HepG2 (cell line): Measurements from ENCODE around the gene TMEM258. TPM values are rescaled to one million over a fixed set of nuclear protein-coding genes. Genes with fewer than 3 reads are reported as not detected.

Experiments used
- CBX1 ChIP-seq: IDR thresholded peaks from one replicate; pipeline ENCODE4 v1.6.1; 2016; ENCODE audit warnings: antibody characterized with exemption, low read depth
- HOXD1 ChIP-seq: sonication (generic); formaldehyde crosslinking; IDR thresholded peaks from 2 replicates; pipeline ENCODE4 v1.5.0; 2020; ENCODE audit warnings: missing genetic modification reagents
- NBN ChIP-seq: fragments of 450-650 bp; conservative IDR thresholded peaks from 2 replicates; pipeline ENCODE4 v1.6.1; 2017
- SALL2 ChIP-seq: sonication (generic); formaldehyde crosslinking; IDR thresholded peaks from 2 replicates; pipeline ENCODE4 v1.8.1; 2023; ENCODE audit warnings: mild to moderate bottlenecking, missing genetic modification reagents, inconsistent platforms
- SP1 ChIP-seq, 2 experiments: fragments of 450-650 bp in 1 of 2; sonication (generic) in 1 of 2; formaldehyde crosslinking in 1 of 2; IDR thresholded peaks; 2 replicates each; pipeline versions ENCODE4 v1.4.0 to v1.6.1; 2016 to 2020; ENCODE audit warnings: missing genetic modification reagents in 1 of 2
- TEAD2 ChIP-seq: sonication (generic); formaldehyde crosslinking; IDR thresholded peaks from 2 replicates; pipeline ENCODE4 v1.9.0; 2021; ENCODE audit warnings: missing genetic modification reagents
- ZFX ChIP-seq: sonication (generic); formaldehyde crosslinking; IDR thresholded peaks from 2 replicates; pipeline ENCODE4 v1.4.0; 2020; ENCODE audit warnings: mild to moderate bottlenecking, low read depth, missing genetic modification reagents, moderate library complexity
- ZNF260 ChIP-seq: sonication (generic); formaldehyde crosslinking; IDR thresholded peaks from 2 replicates; pipeline ENCODE4 v1.4.0; 2020; ENCODE audit warnings: missing genetic modification reagents, low read depth, mild to moderate bottlenecking, borderline replicate concordance
- ZNF850 ChIP-seq: sonication (generic); formaldehyde crosslinking; conservative IDR thresholded peaks from 2 replicates; pipeline ENCODE4 v1.9.0; 2021; ENCODE audit warnings: mild to moderate bottlenecking, missing genetic modification reagents
- ZSCAN9 ChIP-seq: IDR thresholded peaks from 2 replicates; pipeline ENCODE4 v1.6.1; 2016; ENCODE audit warnings: borderline replicate concordance
- polyA plus RNA-seq, 8 experiments: library from polyadenylated mRNA; depleted of rRNA in 3 of 8; stranded (reverse) in 7 of 8; unstranded in 1 of 8; fragments of >200 nt; fragmentation: Illumina TruSeq in 4 of 8; extraction: Trizol in 4 of 8; gene quantifications; 2 replicates each; pipeline versions ENCODE4 v1.2.1 to v1.2.3, GENCODE V29; 2011 to 2016; ENCODE audit warnings: low read depth in 4 of 8, missing spikeins in 1 of 8, mixed read lengths in 1 of 8; ENCODE audit not compliant: insufficient read depth in 1 of 8
- total RNA-seq, 5 experiments: library from RNA; depleted of rRNA; stranded (reverse); fragments of >200 nt; fragmentation: Illumina TruSeq; extraction: Trizol; gene quantifications; 2 replicates each; pipeline ENCODE4 v1.2.3, GENCODE V29; 2016; ENCODE audit warnings: low read depth in 1 of 5
- TF ChIP-seq, protein P1 (sequence below): IDR thresholded peaks from 2 replicates; pipeline ENCODE4 v1.6.1; 2012; ENCODE audit warnings: low read length, improper control_type of control experiment
- TF ChIP-seq, protein P2 (sequence below): sonication (generic); formaldehyde crosslinking; IDR thresholded peaks from 2 replicates; pipeline ENCODE4 v1.5.0; 2020; ENCODE audit warnings: missing genetic modification reagents, mild to moderate bottlenecking, borderline replicate concordance
- TF ChIP-seq, protein P3 (sequence below): sonication (generic); formaldehyde crosslinking; IDR thresholded peaks from 2 replicates; pipeline ENCODE4 v1.4.0; 2020; ENCODE audit warnings: missing genetic modification reagents
- TF ChIP-seq, protein P4 (sequence below): sonication (generic); formaldehyde crosslinking; IDR thresholded peaks from 2 replicates; pipeline ENCODE4 v1.4.0; 2020; ENCODE audit warnings: missing genetic modification reagents
- TF ChIP-seq, protein P5 (sequence below): sonication (generic); formaldehyde crosslinking; IDR thresholded peaks from 2 replicates; pipeline ENCODE4 v1.4.0; 2020; ENCODE audit warnings: missing genetic modification reagents

TMEM258 gene
- total and polyA plus RNA-seq, 2 of the 13 experiments (the other 11 are each of a cell fraction or from before 2014, with no cell fraction given) = 175 to 424 TPM

DNA sequence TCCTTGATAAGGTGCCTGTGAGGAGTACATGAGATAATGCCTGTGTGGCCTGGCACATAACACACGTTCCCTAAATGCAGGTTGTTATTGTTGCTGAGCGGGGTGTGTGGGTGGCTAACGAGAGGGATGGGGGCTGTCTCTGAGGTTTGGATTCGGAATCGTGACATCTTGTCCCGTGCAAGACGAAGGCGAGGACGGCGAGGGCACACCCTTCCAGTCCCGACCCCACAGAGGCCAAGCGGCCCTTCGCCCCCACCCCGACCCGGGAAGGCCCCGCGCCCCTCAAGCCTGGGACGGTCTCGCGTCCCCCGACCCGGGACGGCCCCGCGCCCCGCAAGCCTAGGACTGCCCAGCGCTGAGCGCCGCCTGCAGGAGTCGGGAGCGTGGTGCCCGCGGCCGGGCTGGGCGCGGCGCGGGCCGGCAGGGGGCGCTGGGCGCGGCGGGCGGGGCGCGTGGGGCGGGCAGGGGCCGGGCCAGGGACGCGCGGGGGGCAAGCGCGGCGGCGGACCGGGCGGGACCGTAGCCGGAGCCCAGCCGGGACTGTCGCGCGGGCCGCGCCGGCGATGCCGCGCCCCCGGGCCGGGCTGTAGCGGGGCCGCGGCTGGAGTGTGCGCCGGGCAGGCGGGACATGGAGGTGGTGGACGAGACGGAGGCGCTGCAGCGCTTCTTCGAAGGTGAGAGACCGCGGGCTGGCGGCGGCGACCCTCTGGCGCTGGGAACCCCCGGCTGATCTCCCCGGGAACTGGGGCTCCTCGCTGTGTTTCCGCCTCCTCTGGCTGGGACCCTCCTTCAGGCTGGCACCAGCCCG is 40.1 kb downstream of the TMEM258 start, which contains the start of gene MYRF (continued):
- TF ChIP-seq, protein P1, sequence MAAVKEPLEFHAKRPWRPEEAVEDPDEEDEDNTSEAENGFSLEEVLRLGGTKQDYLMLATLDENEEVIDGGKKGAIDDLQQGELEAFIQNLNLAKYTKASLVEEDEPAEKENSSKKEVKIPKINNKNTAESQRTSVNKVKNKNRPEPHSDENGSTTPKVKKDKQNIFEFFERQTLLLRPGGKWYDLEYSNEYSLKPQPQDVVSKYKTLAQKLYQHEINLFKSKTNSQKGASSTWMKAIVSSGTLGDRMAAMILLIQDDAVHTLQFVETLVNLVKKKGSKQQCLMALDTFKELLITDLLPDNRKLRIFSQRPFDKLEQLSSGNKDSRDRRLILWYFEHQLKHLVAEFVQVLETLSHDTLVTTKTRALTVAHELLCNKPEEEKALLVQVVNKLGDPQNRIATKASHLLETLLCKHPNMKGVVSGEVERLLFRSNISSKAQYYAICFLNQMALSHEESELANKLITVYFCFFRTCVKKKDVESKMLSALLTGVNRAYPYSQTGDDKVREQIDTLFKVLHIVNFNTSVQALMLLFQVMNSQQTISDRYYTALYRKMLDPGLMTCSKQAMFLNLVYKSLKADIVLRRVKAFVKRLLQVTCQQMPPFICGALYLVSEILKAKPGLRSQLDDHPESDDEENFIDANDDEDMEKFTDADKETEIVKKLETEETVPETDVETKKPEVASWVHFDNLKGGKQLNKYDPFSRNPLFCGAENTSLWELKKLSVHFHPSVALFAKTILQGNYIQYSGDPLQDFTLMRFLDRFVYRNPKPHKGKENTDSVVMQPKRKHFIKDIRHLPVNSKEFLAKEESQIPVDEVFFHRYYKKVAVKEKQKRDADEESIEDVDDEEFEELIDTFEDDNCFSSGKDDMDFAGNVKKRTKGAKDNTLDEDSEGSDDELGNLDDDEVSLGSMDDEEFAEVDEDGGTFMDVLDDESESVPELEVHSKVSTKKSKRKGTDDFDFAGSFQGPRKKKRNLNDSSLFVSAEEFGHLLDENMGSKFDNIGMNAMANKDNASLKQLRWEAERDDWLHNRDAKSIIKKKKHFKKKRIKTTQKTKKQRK = no peak
- TF ChIP-seq, protein P2, sequence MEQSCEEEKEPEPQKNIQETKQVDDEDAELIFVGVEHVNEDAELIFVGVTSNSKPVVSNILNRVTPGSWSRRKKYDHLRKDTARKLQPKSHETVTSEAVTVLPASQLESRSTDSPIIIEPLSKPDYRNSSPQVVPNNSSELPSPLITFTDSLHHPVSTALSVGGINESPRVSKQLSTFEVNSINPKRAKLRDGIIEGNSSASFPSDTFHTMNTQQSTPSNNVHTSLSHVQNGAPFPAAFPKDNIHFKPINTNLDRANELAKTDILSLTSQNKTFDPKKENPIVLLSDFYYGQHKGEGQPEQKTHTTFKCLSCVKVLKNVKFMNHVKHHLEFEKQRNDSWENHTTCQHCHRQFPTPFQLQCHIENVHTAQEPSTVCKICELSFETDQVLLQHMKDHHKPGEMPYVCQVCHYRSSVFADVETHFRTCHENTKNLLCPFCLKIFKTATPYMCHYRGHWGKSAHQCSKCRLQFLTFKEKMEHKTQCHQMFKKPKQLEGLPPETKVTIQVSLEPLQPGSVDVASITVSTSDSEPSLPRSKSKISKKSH (CRISPR knock-in tag) = no peak
- TF ChIP-seq, protein P3, sequence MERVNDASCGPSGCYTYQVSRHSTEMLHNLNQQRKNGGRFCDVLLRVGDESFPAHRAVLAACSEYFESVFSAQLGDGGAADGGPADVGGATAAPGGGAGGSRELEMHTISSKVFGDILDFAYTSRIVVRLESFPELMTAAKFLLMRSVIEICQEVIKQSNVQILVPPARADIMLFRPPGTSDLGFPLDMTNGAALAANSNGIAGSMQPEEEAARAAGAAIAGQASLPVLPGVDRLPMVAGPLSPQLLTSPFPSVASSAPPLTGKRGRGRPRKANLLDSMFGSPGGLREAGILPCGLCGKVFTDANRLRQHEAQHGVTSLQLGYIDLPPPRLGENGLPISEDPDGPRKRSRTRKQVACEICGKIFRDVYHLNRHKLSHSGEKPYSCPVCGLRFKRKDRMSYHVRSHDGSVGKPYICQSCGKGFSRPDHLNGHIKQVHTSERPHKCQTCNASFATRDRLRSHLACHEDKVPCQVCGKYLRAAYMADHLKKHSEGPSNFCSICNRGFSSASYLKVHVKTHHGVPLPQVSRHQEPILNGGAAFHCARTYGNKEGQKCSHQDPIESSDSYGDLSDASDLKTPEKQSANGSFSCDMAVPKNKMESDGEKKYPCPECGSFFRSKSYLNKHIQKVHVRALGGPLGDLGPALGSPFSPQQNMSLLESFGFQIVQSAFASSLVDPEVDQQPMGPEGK (CRISPR knock-in tag) = peak; percentile 42; the same call in 1 of the 2 replicates
- TF ChIP-seq SALL2 (CRISPR knock-in tag) (no peak), TEAD2 (CRISPR knock-in tag) (no peak), ZFX (CRISPR knock-in tag) (peak; percentile 34; the same call in 1 of the 2 replicates), ZSCAN9 (CRISPR knock-in tag) (no peak), NBN (no peak), HOXD1 (CRISPR knock-in tag) (no peak), CBX1 (no peak), ZNF850 (no peak), ZNF260 (CRISPR knock-in tag) (no peak), SP1 (IDR thresholded peaks at IDR 0.05) (no peak), SP1 (CRISPR knock-in tag; IDR thresholded peaks at IDR 0.05) (no peak)
- TF ChIP-seq, protein P4, sequence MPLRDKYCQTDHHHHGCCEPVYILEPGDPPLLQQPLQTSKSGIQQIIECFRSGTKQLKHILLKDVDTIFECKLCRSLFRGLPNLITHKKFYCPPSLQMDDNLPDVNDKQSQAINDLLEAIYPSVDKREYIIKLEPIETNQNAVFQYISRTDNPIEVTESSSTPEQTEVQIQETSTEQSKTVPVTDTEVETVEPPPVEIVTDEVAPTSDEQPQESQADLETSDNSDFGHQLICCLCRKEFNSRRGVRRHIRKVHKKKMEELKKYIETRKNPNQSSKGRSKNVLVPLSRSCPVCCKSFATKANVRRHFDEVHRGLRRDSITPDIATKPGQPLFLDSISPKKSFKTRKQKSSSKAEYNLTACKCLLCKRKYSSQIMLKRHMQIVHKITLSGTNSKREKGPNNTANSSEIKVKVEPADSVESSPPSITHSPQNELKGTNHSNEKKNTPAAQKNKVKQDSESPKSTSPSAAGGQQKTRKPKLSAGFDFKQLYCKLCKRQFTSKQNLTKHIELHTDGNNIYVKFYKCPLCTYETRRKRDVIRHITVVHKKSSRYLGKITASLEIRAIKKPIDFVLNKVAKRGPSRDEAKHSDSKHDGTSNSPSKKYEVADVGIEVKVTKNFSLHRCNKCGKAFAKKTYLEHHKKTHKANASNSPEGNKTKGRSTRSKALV (CRISPR knock-in tag) = no peak
- TF ChIP-seq, protein P5, sequence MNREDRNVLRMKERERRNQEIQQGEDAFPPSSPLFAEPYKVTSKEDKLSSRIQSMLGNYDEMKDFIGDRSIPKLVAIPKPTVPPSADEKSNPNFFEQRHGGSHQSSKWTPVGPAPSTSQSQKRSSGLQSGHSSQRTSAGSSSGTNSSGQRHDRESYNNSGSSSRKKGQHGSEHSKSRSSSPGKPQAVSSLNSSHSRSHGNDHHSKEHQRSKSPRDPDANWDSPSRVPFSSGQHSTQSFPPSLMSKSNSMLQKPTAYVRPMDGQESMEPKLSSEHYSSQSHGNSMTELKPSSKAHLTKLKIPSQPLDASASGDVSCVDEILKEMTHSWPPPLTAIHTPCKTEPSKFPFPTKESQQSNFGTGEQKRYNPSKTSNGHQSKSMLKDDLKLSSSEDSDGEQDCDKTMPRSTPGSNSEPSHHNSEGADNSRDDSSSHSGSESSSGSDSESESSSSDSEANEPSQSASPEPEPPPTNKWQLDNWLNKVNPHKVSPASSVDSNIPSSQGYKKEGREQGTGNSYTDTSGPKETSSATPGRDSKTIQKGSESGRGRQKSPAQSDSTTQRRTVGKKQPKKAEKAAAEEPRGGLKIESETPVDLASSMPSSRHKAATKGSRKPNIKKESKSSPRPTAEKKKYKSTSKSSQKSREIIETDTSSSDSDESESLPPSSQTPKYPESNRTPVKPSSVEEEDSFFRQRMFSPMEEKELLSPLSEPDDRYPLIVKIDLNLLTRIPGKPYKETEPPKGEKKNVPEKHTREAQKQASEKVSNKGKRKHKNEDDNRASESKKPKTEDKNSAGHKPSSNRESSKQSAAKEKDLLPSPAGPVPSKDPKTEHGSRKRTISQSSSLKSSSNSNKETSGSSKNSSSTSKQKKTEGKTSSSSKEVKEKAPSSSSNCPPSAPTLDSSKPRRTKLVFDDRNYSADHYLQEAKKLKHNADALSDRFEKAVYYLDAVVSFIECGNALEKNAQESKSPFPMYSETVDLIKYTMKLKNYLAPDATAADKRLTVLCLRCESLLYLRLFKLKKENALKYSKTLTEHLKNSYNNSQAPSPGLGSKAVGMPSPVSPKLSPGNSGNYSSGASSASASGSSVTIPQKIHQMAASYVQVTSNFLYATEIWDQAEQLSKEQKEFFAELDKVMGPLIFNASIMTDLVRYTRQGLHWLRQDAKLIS (CRISPR knock-in tag) = no peak
